HPDE6-E6E7 (cell line): ENCODE measurements around the gene SNTB2.

ENCODE experiments used
- DNase-seq: peaks from one replicate; pipeline ENCODE4 v3.0.0; 2011; ENCODE audit warnings: missing footprints; ENCODE audit errors: extremely low spot score

The SNTB2 gene

GRCh38 chr16:69318911-69319289, 131.9 kb downstream of the SNTB2 start:
- DNase-seq, result no peak

- no peak for DNase-seq
These were observed 132.4 kb downstream of the SNTB2 start for GRCh38 chr16:69319381-69319780.

GRCh38 chr16:69319826-69320739, 133.1 kb downstream of the SNTB2 start:
- DNase-seq, result no peak

- no peak for DNase-seq
These were observed 133.7 kb downstream of the SNTB2 start for GRCh38 chr16:69320740-69321073.

- no peak for DNase-seq
These were observed 134.1 kb downstream of the SNTB2 start for GRCh38 chr16:69321080-69321479.

- no peak for DNase-seq
These were observed 135.4 kb downstream of the SNTB2 start for GRCh38 chr16:69322343-69322742.

GRCh38 chr16:69323415-69323814, 136.5 kb downstream of the SNTB2 start:
- DNase-seq, result no peak

GRCh38 chr16:69324013-69324531, 137.1 kb downstream of the SNTB2 start:
- DNase-seq, result no peak

- no peak for DNase-seq
These were observed 137.8 kb downstream of the SNTB2 start for GRCh38 chr16:69324585-69325253.

GRCh38 chr16:69325784-69326171, 138.8 kb downstream of the SNTB2 start:
- DNase-seq, result no peak

- no peak for DNase-seq
These were observed 139.4 kb downstream of the SNTB2 start for GRCh38 chr16:69326172-69326873.

- DNase-seq, result no peak
These were observed 140.8 kb downstream of the SNTB2 start for GRCh38 chr16:69327585-69328310.

GRCh38 chr16:69328854-69329316, 141.9 kb downstream of the SNTB2 start:
- DNase-seq, result peak; percentile 68

- peak; percentile 46 for DNase-seq
These were observed 142.7 kb downstream of the SNTB2 start for GRCh38 chr16:69329369-69330285.

GRCh38 chr16:69330286-69331109, 143.5 kb downstream of the SNTB2 start, which contains the start of gene PDF:
Gene PDF, minus strand, starts transcription at chr16:69330588. Its CDS starts 18 bp downstream, at chr16:69330570.
- peak; percentile 98 for DNase-seq

GRCh38 chr16:69334696-69335095, 147.7 kb downstream of the SNTB2 start:
- DNase-seq, result no peak

GRCh38 chr16:69338557-69339288, 151.8 kb downstream of the SNTB2 start:
- no peak for DNase-seq

- DNase-seq, result peak; percentile 98
These were observed 152.5 kb downstream of the SNTB2 start, which contains the start of the genes COG8 and NIP7 for GRCh38 chr16:69339289-69340094. Gene COG8, minus strand, starts transcription at chr16:69339564. Its CDS starts 12 bp downstream, at chr16:69339552. Gene NIP7, plus strand, starts transcription at chr16:69339772. Its CDS starts 58 bp downstream, at chr16:69339830.
